HG02588 (cell line): ENCODE measurements around the gene SSU72.
"Not testable (repeated sequence)": the region's sequence is repeated elsewhere in the genome, so short reads cannot be mapped to it uniquely, and the experiment has no call there.

Experiments used
- ATAC-seq: cut with Tn5 transposase; IDR thresholded peaks from one replicate; pipeline ENCODE4 v1.9.1; 2021; ENCODE audit warnings: mild to moderate bottlenecking, moderate library complexity; ENCODE audit not compliant: unreplicated experiment

SSU72 gene

DNA sequence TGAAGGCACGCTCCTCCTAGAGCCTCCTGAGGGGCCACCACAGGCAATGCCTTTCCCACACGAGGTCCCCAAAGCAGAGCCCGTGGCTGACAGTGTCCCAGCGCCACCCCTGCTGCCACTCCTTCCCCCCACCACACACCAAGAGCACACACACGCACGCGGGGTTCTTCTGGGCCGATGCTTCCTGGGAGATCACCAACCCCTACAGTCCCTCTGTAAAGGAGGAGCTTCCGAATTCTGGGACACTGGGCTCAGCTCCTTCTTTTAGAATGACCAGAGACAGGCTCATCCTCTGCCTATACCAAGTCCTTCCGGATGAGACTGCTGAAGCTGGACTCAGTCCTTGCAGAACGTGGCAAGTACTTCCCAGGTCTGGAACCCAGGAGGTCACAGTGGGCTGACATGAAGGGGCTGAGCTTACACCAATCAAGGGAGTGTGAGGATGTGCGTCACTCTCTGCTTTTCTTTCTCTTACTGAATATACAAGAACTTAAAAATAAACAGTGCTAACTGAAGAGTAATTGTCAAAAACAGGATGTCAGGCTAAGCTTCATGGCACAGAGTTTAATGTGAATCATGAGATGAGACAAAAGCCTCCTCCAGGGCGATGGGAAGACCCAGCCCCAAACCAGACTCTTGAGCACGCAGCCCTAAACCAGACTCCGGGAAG lies 12.7 kb downstream of the SSU72 start:
- no peak for ATAC-seq

- no peak for ATAC-seq
These were observed 14.5 kb downstream of the SSU72 start for GRCh38 chr1:1560178-1560577.

- ATAC-seq: no peak
These were observed 15.6 kb downstream of the SSU72 start for GRCh38 chr1:1559066-1559465.

DNA sequence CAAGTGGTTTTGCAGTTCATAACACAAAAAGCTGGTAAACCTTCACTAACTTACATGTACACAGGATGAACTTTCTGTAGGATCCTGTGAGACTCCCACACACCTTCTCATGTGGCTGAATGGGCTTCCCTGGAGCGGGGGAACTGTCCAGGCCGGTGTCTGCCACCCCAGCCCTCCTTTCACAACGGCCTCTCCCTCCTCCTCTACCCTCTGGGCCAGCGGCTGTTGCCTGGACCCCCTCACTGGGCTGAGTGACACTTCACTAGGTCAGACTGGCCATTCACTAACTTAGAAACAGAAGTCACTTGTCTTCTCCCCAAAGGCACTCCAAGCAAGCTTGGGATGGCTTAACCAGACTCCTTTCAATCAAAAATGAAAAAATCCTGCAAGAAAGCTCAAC lies 16.1 kb downstream of the SSU72 start:
- no peak for ATAC-seq

GRCh38 chr1:1557688-1558087 lies 17.0 kb downstream of the SSU72 start:
- ATAC-seq: not testable (repeated sequence)

GRCh38 chr1:1556961-1557360 lies 17.7 kb downstream of the SSU72 start:
- not testable (repeated sequence) for ATAC-seq

GRCh38 chr1:1556505-1556904 lies 18.2 kb downstream of the SSU72 start:
- no peak for ATAC-seq

GRCh38 chr1:1554926-1555915 lies 19.4 kb downstream of the SSU72 start:
- no peak for ATAC-seq

DNA sequence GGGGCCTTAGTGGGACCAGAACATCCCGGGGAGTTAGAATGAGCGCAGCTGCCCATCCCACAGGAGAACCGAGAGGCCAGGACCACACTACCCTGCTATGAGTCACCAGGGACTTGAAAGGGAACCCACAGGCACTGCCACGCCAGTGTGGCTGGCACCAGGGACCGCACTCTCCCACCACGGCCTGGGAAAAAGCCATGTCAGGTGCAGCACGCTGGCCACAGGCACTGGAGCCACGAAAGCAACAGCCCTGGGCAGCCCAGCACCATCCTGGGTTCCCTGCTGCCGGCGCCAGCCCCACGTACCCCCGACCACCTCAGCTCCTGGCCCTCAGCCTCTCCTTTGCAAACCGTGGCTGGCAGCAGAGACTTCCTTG lies 20.1 kb downstream of the SSU72 start:
- no peak for ATAC-seq

DNA sequence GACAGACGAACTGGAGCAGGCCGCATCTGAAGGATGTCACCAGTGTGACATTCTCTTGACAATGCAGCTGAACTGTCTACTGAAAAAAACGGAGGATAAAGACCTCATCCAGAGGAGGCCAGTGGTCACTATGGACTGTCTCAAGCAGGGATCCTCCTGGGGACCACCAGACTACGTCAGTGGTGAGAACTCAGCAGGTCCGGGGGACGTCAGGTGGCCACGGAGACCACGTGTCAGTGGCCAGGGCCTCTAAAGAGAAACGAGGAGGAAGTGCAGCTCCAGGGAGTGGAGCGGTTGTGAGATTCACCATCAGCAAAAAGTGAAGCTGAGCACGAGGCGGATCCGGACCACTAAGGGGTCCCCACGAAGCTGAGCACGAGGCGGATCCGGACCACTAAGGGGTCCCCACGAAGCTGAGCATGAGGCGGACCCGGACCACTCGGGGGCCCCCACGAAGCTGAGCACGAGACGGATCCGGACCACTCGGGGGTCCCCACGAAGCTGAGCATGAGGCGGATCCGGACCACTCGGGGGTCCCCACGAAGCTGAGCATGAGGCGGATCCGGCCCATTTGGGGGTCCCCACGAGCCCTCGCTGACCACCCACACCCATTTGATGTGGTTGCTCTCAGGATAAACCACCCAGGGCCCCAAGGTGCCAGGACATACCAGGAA lies 20.7 kb downstream of the SSU72 start:
- no peak for ATAC-seq

GRCh38 chr1:1552263-1552639 lies 22.4 kb downstream of the SSU72 start:
- no peak for ATAC-seq

DNA sequence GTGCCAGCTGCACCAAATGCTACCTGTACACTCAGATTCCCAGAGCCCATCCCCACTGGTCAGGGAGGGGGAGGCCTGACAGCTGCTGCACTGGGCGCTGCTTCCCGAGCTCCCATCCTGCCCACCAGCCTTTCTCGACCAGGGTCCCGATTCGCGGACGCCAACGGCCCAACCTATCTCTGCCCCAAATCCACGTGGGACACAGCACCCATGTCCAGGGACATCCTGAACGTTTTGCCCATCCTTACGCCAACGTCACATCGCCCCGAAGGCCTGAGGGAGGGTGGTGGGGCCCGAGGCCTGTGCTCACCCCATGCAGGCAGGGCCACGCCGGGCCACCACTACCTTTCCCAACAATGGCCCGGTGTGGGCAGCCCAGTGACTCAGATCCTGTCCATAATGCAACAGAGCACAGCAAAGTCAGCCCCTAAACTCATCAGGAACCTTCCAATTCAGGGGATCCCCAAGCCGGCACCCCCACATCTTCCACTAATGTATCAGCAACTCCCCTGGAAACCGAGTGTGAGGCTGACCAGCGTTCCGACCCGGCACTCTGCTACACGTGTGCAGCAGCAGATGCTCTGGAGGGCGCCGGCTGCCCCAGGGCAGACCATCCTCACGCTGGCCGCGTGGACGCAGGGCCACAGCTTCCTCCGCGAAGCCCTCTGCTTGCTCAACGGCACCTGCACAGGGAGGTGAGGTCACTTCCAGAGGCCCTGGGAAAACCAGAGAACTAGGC lies 23.0 kb downstream of the SSU72 start:
- no peak for ATAC-seq

DNA sequence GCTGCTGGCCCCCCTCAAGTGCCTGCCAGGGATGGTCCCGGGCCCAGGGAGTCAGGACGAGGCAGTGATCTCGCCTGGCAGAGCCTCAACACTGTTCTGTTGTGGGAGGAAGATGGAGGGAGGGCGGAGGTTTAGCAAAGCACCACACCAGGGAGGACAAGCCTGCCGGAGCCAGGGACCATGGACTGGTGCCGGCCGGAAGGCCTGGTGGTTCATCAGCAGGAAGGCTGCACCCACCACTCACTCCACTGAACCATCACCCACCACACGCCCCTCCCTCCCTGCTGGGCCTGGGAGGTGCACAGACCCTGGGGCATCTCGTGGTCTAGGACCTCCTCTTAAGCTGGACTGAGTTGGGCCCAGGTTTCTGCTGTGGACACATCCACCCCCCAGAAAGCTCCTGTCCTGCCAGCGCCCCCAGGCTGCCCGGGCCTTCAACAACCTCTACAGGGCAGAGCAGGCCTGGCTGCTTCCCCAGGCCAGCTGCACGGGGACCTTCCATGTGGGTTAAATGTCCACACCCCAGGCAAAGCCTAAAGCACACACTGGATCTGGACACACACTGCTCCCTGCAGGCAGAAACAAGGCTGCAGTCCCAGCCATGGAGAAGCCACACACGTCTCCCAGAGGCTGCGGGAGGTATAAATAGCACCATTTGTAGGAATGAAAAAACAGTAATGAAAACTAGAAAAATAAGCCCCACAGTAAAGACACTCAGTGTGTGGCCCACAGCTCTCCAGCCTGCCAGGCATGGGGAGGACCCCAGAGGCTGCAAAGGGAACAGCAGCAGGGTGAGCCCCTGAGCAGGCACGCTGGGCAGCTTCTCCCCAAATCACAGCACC lies 23.9 kb downstream of the SSU72 start:
- no peak for ATAC-seq

GRCh38 chr1:1550087-1550486 lies 24.6 kb downstream of the SSU72 start:
- ATAC-seq: no peak

GRCh38 chr1:1548591-1548990 lies 26.1 kb downstream of the SSU72 start:
- ATAC-seq: no peak

DNA sequence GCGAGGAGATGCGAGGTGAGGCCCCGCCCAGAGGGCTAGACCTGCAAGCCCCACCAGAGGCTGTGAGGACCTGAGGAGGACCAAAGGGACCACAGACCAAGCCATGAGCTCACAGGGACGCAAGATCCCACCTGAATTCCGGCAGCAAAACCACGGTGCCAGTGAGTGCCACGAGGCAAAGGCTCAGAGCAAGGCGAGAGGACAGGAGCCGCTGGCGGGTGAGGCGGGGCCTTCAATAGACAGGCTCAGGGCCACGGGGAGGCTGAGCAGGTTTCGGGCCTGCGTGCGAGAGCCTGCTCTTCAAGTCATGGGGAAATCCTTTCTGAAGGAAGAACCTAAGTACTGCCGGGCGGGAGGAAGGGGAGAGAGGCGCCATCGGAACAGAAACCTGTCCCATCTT lies 27.2 kb downstream of the SSU72 start:
- no peak for ATAC-seq

GRCh38 chr1:1547011-1547410 lies 27.7 kb downstream of the SSU72 start:
- ATAC-seq: no peak

DNA sequence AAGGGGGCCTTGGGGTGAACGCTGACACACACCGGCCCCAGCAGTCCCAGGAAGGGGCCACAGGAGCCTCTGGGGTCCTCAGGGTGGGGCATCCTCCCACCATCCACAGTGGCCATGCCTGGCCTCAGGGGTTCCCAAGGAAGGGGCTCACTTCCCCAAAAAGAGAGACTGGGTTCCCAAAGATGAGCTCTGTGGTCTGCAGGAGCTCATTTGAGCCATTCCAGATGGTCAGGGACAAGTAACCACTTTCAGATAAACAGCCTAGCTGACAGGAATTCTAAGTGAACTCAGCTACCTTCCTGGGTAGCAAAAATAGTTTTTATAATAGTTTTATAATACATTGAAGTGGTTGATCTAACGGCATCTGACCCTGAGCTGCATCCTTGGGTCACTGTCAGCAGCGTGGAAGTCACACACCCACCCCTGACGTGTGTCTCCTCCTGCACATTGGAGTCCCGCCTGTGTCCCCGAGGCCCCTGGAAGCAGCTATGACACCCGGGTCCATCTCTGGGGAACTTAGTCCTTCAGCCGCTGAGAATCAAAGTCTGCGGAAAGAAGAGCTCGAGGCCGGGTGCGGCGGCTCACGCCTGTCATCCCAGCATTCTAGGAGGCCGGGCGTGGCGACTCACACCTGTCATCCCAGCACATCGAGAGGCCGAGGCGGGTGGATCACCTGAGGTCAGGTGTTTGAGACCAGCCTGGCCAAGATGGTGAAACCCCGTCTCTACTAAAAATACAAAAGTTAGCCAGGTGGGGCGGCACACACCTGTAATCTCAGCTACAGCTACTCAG lies 28.5 kb downstream of the SSU72 start:
- no peak for ATAC-seq

DNA sequence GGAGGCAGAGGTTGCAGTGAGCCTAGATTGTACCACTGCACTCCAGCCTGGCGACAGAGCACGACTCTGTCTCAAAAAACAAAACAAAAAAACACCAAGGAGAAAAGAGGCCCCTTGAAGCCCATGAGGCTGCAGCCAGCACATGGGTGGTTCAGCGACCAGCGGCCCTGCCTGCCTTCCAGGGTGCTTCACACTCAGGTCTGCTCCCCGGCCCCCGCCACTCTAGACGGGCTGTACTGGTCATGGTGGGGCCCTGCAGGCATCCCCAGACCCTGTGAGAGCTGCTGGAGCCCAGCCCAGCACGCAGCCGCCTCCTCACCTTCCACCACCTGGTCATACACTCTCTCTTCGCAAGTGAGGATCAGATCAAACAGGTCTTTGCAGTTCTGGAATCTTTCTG lies 30.1 kb downstream of the SSU72 start:
- no peak for ATAC-seq
